ENCODE results near the gene EIF6. TPM values are rescaled to one million over a fixed set of nuclear protein-coding genes. Genes with fewer than 3 reads are reported as not detected.
"Not testable (repeated sequence)": the region's sequence is repeated elsewhere in the genome, so short reads cannot be mapped to it uniquely, and the experiment has no call there.

Gene EIF6
- total RNA-seq, 1 donor from 2014 or later: 98.5 TPM

DNA sequence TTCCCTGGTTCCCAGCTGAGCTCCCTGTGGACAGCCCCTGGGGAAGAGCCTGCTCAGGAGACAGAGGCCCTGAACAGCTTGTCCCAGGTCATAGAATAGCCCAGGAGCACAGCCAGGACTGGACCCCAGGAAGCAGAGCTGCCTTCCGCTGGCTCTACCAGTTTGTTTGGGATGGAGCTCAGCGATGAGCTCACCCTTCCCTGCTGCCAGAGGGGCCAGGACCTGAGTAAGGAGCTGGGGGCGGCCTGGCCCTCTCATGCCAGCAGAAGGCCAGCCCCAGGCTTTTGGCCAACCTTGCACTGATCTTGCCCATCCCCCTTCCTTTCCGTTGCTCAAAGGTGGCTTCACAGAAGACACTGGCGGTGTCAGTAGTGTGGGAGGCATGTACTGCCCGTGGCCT lies 24.1 kb downstream of the EIF6 start:
- no peak for DNase-seq (ENCODE audit: low spot score)

DNA sequence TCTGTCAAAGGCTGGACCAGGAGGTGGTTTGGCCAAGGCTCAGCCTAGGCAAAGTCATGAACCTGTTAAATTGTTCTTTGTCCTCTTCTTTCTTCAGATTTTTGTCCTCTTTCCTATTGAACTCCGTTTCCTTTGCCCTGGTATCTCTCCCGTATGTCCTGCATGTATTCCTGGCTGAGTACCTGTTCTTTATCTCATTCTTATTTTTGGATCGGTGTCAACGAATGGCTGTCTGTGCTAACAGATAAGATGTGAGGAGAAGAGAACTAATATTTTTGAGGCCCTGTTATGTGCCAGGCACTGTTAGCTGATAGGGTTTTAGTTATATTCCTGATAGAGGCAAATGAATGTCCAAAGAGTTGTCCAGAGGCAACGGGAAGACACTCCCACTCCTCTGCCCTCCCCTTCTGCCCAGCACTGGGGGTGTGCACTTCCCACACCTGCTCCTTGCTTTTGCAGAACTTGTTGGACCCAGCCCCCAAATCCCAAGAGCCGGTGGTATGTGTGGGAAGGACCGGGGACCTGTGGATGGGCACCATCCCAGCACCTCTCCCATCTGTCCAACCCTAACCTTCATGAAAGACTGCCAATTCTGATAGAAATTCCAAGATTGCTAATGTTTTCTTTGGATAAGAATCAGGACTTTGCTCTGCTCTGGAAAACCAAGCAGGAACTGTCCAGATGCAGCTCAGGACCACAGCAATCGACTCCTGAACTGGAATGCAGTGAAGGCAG lies 27.2 kb downstream of the EIF6 start:
- no peak for DNase-seq (ENCODE audit: low spot score)

DNA sequence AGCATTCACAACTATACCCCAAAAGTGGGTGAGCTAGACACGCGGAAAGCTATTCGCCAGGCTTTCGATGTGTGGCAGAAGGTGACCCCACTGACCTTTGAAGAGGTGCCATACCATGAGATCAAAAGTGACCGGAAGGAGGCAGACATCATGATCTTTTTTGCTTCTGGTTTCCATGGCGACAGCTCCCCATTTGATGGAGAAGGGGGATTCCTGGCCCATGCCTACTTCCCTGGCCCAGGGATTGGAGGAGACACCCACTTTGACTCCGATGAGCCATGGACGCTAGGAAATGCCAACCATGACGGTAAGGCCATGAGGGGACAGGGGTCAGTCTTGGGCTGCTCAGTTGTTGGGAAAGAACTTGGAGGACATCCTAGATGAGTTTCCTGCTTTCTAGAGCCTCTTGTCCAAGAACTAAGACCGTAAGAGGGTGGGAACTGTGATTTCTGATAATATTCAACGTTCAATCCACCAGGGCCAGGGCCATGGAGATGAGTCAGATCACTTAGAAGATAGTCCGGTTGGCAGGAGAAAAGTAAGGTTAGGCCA lies 30.0 kb downstream of the EIF6 start:
- DNase-seq (ENCODE audit: low spot score): no peak

DNA sequence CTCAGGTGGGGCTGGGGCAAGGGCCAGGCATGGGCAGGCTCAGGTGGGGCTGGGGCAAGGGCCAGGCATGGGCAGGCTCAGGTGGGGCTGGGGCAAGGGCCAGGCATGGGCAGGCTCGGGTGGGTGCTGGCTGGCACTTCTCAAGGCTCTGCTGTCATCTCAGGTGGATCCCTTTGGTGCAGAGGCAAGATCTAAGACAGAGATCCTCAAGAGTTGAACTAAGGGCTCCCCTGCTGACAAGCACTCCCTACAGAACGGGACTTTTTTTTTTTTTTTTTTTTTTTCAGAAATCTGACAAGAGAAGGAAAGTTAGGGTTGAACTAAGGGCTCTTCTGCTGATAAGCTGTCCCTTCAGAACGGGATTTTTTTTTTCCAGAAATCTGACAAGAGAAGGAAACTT lies 31.6 kb downstream of the EIF6 start:
- DNase-seq (ENCODE audit: low spot score): no peak

DNA sequence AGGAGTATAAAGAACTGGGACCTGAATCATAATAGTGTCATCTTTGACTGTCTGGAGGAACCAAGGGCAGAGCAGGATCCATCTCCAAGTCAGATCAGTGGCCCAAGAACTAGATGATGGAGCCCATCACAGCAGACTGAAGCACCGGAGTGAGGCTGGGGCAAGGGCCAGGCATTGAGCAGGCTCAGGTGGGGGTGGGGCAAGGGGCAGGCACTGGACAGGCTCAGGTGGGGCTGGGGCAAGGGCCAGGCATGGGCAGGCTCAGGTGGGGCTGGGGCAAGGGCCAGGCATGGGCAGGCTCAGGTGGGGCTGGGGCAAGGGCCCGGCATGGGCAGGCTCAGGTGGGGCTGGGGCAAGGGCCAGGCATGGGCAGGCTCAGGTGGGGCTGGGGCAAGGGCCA lies 32.0 kb downstream of the EIF6 start:
- DNase-seq (ENCODE audit: low spot score): not testable (repeated sequence)

DNA sequence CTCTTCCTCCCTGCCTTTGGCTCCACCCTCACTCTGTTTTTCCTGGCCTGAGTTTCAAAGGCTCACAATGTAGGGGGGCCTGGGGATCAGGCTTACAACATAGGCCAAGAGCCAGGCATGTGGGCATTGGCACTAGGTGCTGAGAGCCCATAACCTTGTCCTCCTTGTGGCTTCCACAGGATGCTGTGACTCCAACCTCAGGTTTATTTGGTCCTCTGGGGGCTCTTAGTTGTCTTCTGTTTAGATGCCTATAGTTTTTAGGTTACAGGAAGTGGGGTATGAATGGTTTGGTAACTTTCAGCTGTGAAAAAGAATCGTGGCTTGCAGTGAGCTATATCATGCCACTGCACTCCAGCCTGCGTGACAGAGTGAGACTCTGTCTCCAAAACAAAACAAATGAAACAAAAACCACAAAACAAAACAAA lies 32.5 kb downstream of the EIF6 start:
- DNase-seq (ENCODE audit: low spot score): no peak

DNA sequence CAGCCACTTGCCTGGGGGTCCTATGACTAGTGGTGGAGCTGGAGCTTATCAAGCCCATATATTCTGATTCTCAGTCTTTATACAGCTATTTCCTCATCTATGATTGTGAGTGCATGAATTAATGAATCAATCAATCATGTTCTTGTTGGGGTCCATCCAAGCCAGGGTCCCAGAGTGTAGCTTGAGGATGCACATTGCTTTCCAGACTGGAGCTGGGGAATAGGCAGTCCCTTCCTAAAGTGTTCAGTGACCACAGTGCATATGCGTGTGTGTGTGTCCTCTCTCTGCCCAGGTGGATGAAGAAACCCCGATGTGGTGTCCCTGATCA lies 33.0 kb downstream of the EIF6 start:
- no peak for DNase-seq (ENCODE audit: low spot score)

DNA sequence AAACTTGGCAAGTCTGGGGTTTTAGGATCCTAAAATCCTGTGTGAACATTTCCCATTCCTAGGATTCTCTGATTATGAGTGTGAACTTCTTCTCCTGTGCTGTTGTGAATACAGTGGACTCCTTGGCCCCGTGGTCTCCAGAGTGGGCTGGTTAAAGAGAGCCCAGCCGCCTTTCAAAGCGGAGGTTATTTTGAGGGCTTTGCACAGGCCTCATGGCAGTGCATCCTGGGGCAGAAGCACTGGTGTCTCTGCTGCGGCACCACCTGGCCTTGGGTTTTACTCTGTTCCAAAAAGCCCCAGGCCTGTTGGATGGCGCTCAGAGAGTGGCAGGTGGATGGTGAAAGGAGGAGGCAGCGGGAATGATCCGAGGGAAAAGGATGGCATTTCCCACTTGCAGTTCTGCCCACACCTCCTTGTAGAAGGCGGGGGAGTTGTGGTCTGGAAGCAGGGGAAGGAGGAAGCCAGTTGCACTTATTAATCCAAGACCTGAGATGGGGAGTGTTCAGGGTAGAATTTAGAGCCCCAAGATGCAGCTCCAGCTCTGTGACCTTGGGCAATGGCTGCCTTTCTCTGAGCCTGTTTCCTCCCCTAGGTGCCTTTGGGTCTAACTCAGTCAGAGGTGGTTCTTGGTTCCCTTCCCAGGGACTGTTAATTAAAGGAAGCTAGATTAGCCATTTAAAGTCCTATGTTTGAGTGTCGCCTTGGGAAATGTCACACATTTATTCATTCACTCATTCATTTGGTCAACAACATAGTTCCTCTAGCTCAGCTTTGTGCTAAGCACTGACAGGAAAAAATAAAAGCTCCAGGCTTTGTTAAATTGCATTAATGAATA lies 35.7 kb downstream of the EIF6 start:
- no peak for DNase-seq (ENCODE audit: low spot score)

DNA sequence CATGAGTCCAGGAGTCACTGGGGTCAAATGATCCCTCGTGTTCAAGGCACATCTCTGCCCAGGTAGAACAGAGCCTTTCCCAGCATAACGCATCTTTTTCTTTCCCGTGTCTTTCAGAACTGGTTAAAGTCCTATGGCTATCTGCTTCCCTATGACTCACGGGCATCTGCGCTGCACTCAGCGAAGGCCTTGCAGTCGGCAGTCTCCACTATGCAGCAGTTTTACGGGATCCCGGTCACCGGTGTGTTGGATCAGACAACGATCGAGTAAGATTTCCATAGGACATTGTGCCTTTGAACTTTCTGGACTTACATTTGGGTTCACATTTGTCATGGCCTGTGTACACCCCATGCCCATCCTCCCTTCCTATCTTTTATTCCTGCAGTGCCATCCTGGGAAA lies 37.8 kb downstream of the EIF6 start:
- no peak for DNase-seq (ENCODE audit: low spot score)

DNA sequence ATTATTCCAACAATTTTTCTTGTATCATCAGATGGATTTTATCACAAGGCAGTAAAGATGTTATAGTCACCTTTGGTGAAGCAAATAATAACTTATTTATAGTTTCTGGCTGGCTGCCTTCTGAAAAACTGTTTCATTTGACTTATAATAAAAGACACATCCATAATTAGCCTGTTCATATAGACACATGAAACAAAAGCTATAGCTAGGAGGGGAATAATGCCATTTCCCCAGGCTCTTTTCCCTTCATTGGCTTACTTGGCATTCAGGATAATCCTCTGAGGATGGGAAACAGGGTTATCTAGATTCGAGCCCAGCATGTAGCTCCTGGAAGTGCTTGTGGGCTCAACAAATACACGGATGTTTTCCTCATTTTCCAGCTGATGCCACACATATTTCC lies 40.6 kb downstream of the EIF6 start:
- no peak for DNase-seq (ENCODE audit: low spot score)

DNA sequence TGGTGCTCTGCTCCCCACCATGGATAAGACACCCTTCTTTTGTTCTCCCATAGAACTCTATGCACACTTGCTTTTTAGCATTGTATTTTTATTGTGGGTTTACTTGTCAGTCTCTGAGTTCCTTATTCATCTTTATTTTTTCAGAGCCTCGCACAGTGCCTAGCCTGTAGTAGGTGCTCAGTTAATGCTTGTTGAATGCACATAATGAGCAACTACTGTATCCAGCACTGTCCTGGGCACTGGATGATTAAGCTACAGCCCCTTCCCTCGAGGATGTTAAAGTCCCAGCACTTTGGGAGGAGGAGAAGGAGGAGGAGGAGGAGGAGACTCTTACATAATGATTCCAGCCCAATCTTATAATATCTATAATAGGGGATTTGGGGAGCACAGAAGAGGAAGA lies 41.3 kb downstream of the EIF6 start:
- DNase-seq (ENCODE audit: low spot score): no peak

DNA sequence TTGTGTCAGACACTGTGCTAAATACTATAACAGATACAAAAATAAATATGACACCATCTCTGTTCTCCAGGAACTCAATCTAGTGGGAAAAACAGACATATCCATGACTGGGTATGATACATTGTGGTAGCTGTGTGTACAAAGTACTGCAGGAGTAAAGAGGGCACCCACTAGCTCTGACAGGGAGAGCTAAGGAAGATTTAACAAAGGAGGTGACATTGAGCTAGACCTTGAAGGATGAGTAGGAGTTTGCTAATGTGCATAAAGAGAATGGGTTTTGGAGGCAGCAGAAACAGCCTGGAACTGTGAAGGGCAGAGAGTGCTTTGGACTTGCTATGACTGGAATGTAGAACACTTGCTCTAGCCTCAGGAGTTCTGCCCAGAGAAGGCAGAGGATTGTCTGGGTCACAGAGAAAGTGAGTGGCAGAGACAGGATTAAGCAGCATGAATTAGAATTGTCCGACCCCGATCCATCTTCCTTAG lies 43.7 kb downstream of the EIF6 start:
- DNase-seq (ENCODE audit: low spot score): no peak

DNA sequence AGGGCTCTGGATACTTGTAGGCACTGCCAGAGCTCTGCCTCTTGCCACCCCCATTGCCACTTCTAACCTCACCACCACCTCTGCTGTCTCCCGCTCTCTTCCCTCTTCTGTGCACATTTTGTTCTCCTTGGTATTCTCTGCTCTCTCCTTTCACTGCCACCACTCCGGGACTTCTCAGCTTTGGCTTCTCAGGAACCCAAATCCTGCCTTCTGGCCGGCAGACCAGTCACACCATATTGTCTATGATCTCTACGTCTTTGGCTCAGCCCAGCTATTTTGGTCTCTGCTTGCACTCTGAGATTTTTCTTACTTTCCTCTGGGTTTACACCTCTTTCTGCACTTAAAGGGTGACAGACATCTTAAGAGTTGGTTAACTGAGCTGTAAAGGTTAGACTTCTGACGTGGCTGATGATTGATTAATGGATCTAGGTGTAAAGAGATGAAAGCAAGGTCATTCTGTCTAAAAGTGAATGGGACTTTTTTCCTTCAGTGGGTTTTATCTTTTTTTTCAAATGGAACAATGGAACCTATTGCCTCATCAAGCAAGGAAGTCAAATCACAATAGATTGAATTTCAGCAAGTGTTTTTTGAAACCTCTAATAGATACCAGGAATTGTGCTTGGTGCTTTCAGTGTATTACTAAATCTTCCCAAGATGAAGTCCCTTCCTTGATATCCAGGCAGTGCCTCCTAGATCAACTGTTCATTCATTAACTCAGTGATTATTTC lies 44.3 kb downstream of the EIF6 start:
- no peak for DNase-seq (ENCODE audit: low spot score)

DNA sequence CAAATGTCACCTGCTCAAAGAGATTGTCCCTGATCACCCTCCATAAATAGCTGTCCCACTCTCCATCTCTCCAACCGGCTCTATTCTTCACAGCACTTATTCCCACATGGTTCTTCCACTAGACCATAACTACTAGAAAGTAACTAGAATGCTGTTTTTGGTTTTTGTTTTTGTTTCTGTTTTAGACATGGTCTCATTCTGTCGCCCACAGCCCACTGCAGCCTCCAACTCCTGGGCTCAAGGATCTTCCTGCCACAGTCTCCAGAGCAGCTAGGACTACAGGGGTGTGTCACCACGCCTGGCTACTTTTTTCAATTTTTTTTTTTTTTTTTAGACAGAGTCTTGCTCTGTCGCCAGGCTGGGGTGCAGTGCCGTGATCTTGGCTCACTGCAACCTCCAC lies 45.8 kb downstream of the EIF6 start:
- no peak for DNase-seq (ENCODE audit: low spot score)

DNA sequence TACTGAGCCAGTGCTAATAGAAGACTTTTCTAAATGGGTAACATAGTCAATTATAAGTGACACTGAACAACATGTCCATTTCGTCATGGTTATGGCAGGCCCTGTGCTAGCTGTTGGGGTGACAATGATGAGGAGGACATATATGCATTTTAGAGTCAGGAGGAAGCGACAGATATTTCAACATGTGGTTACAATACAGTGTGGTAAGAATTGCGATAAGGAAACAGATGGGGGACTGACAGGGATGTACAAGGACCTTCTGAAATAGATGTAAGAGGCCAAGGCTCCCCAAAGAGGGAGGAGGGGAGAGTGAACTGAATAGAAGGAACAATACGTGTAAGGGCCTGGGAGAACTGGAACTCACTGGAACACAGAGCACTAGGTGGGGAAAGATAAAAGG lies 46.4 kb downstream of the EIF6 start:
- DNase-seq (ENCODE audit: low spot score): no peak

DNA sequence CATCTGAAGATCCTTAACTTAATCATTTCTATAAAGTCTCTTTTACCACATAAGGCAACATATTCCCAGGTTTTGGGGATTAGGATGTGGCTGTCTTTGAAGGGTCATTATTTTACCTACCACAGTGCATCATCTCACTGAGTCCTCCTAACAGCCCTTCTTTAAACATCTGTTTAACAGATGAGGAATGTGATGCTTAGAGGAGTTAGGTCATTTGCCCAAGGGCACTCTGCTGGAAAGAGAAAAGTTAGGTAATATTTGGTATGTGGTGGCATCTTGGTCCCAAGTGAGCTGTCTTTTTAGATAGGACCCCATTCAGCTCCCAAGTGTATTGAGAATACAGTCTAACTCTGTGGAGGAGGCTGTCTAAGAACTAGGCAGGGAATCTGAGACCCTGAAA lies 47.1 kb downstream of the EIF6 start:
- DNase-seq (ENCODE audit: low spot score): no peak

DNA sequence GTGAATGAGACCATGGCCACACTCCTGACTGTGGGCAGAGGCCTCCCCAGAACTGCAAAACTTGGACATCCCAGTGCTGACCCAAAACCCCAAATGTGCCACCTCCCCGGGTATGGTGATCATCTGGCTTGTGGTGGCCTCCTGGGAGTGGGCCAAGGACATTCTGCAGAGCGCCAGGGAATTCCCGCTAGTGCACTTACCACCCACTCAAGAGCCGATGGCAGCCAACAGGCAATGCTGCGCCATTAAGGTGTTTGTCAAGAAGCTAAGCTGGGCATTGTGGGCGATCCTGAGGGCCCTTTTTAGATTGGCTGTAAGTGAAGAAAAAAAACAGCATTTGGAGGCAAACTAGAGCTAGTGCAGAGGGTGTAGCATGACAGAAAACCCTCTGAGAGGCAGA lies 48.7 kb downstream of the EIF6 start:
- DNase-seq (ENCODE audit: low spot score): no peak

DNA sequence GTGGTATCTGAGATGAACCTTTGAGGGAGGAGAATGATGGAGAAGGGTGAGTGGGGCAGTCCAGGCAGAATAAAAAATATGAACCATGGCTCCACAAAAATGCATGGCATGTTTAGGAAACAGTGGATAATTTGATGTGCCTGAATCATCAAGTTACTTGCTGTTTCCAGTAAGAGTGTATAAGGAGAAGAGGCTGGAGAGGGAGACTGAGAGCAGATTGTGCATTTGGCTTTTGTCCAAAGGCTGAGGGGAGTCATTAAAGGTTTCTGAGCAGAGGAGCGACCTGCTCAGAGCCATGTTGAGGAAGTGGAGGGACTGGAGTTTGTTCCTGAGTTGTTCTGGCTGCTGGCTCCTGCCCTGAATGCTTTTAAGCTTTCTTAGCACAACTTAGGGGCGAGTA lies 52.0 kb downstream of the EIF6 start:
- no peak for DNase-seq (ENCODE audit: low spot score)

All from mucosa of gallbladder (tissue), 1 donor.